Calu3 (cell line): ENCODE results near the gene SRCIN1. TPM values are rescaled to one million over a fixed set of nuclear protein-coding genes. Genes with fewer than 3 reads are reported as not detected.

Source experiments
- BruUV-seq: library from RNA; stranded (reverse); fragments of 400-500 nt; replicated peaks from 2 replicates; lab custom pipeline; 2021; lab: Mats Ljungman, UMichigan
- CTCF ChIA-PET: fragments of 300-600 bp; sonication (Branson Sonifier 250); formaldehyde crosslinking; loops from one replicate; lab custom pipeline; 2022; ENCODE audit warnings: antibody characterized with exemption; lab: Charles Lee
- DNase-seq: peaks from one replicate; pipeline ENCODE4 v3.0.0; 2022
- H3K27ac Mint-ChIP-seq: one replicate; pipeline ENCODE4 v1.8.0; 2022; ENCODE audit warnings: mixed read lengths; ENCODE audit not compliant: unreplicated experiment
- H3K27me3 Mint-ChIP-seq: one replicate; pipeline ENCODE4 v1.8.0; 2022; ENCODE audit warnings: mixed read lengths; ENCODE audit not compliant: unreplicated experiment
- H3K36me3 Mint-ChIP-seq: one replicate; pipeline ENCODE4 v1.8.0; 2022; ENCODE audit warnings: mild to moderate bottlenecking, moderate library complexity, mixed read lengths; ENCODE audit not compliant: insufficient read depth, unreplicated experiment
- H3K4me1 Mint-ChIP-seq: one replicate; pipeline ENCODE4 v1.8.0; 2022; ENCODE audit warnings: mild to moderate bottlenecking, low read depth, mixed read lengths; ENCODE audit not compliant: unreplicated experiment
- H3K4me3 Mint-ChIP-seq: one replicate; pipeline ENCODE4 v1.8.0; 2022; ENCODE audit warnings: mild to moderate bottlenecking, low read depth, moderate library complexity, mixed read lengths; ENCODE audit not compliant: unreplicated experiment
- H3K9me3 Mint-ChIP-seq: one replicate; pipeline ENCODE4 v1.8.0; 2022; ENCODE audit warnings: low read depth, mixed read lengths; ENCODE audit not compliant: unreplicated experiment
- intact Hi-C: fragments of 100-400 bp; cut with micrococcal nuclease; formaldehyde crosslinking; loops from one replicate; pipeline ENCODE4 v1.10.0; 2022; ENCODE audit not compliant: unreplicated experiment
- total RNA-seq: library from RNA; stranded (reverse); gene quantifications from 2 replicates; pipeline ENCODE4 v1.2.3, GENCODE V29; 2022
- TF ChIP-seq, protein P1 (sequence below): fragments of 200-600 bp; IDR thresholded peaks from one replicate; pipeline ENCODE4 v1.8.0; 2022; ENCODE audit warnings: antibody characterized with exemption; ENCODE audit not compliant: unreplicated experiment

Gene SRCIN1
- total RNA-seq, 1 experiment from 2014 or later = 46.7 TPM

DNA sequence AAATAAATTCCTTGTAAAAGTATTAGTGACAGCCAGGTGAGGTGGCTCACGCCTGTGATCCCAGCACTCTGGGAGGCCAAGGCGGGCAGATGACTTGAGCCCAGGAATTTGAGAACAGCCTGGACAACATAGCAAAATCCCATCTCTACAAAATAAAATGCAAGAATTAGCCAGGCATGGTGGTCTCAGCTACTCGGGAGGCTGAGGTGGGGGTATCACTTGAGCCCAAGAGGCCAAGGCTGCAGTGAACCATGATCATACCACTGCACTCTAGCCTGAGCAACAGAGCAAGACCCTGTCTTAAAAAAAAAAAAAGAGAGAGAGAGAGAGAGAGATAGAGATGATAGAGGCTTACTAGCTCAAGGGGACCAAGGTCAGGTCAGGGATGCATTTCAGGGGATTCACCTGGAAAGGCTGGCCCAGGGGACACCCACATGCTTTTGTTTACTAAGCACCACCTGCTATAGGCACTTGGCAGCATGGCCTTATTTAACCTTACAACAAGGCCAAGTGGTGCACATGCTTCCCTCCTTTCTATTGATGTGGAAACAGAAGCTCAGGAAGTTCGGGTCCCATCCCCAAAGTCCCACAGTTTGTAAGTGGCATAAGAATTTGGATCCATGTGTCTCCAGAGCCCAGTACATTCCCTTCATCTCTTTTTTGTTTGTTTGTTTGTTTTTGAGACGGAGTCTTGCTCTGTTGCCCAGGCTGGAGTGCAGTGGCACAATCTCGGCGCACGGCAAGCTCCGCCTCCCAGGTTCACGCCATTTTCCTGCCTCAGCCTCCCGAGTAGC lies 12.4 kb upstream of the SRCIN1 start:
- Mint-ChIP-seq H3K4me3 (no peak overlapping the region), H3K4me1 (peaks cover 15% of the 10 kb centered on the region), H3K27ac (no peak overlapping the region), H3K27me3 (peaks cover 70% of the 10 kb centered on the region), H3K36me3 (no peaks in the 10 kb centered on the region), H3K9me3 (no peaks in the 10 kb centered on the region)
- TF ChIP-seq, protein P1, sequence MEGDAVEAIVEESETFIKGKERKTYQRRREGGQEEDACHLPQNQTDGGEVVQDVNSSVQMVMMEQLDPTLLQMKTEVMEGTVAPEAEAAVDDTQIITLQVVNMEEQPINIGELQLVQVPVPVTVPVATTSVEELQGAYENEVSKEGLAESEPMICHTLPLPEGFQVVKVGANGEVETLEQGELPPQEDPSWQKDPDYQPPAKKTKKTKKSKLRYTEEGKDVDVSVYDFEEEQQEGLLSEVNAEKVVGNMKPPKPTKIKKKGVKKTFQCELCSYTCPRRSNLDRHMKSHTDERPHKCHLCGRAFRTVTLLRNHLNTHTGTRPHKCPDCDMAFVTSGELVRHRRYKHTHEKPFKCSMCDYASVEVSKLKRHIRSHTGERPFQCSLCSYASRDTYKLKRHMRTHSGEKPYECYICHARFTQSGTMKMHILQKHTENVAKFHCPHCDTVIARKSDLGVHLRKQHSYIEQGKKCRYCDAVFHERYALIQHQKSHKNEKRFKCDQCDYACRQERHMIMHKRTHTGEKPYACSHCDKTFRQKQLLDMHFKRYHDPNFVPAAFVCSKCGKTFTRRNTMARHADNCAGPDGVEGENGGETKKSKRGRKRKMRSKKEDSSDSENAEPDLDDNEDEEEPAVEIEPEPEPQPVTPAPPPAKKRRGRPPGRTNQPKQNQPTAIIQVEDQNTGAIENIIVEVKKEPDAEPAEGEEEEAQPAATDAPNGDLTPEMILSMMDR = no peak
- BruUV-seq = no TSS peak
- intact Hi-C loops = loop anchor here (5.0 kb wide), 1 partner anchor 539 kb away; no protein-coding TSS in a partner anchor
- DNase-seq = no peak
- CTCF ChIA-PET = interaction anchor here (0.6 to 2.7 kb wide), 7 partner anchors 10 to 66 kb away, joined by 3 to 8 read pairs (median 4); no protein-coding TSS in a partner anchor

DNA sequence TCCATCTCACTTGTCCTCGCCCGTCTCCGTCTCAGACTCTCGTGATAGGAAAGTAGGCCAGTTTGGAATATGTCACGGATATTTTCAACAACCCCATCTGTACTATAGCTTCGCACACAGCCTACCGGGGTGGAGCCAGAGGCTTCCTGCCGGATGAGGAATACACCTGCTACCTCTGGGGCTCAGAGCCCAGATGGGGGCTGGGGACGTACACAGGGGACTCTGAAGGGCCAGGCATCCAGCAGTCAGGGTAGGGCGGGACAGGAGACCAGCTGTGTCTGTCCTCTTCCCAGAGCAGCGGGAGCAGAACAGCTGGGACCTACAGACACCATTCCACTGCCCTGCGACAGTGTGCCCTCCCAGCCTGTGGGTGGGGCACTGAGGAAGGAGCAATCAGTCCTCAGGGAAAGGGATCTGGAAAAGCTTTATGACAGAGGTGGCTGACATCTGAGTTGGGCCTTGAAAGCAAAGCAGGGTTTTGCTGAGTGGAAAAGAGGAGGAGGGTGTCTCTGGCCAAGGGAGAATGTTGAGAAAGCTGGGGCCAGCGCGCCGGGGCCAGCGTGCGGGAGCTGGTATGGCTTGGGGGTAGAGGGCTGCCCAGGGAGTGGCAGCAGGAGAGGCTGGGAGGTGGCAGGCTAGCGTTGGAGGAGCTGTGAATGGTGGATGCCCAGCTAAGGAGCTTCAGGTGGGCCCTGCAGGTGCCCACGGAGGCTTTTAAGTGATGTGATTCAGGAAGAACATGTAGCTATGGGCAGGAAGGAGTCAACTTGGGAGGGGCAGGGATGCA lies 11.5 kb upstream of the SRCIN1 start:
- no peaks in the 10 kb centered on the region for H3K9me3 Mint-ChIP-seq
- DNase-seq = no peak
- no peak overlapping the region for H3K27ac Mint-ChIP-seq
- no TSS peak for BruUV-seq
- peaks cover 61% of the 10 kb centered on the region for H3K27me3 Mint-ChIP-seq
- TF ChIP-seq, protein P1 = no peak
- CTCF ChIA-PET = interaction anchor here (0.6 to 2.7 kb wide), 8 partner anchors 10 to 67 kb away, joined by 3 to 8 read pairs (median 4); no protein-coding TSS in a partner anchor
- no peaks in the 10 kb centered on the region for H3K36me3 Mint-ChIP-seq
- intact Hi-C loops = loop anchor here (5.0 kb wide), 1 partner anchor 540 kb away; no protein-coding TSS in a partner anchor
- H3K4me1 Mint-ChIP-seq = peaks cover 18% of the 10 kb centered on the region
- H3K4me3 Mint-ChIP-seq = no peak overlapping the region

DNA sequence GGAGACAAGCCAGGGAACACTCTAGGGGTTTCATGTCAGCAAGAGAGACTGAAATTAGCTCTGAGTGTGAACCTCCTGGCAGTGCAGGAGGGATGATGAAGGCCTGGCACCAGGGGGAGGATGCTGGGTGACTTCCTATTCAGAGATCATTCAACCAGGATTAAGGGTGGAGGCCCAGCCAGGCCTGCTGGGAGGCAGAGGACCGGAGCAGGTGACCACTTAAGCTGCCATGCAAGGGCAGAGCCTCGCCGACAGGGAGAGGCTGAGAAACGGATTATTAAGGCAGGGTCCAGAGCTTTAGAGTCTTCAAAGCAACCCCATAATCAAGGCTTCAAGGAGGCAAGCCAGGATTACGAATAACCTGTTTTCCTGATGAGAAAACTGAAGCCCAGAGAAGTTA lies 10.6 kb upstream of the SRCIN1 start:
- no peak for DNase-seq
- Mint-ChIP-seq H3K4me3 (no peak overlapping the region), H3K36me3 (no peaks in the 10 kb centered on the region), H3K9me3 (no peaks in the 10 kb centered on the region), H3K4me1 (peaks cover 18% of the 10 kb centered on the region), H3K27ac (no peak overlapping the region), H3K27me3 (peaks cover 59% of the 10 kb centered on the region)
- TF ChIP-seq, protein P1 = no peak
- intact Hi-C loops = loop anchor here (5.0 kb wide), 1 partner anchor 541 kb away; no protein-coding TSS in a partner anchor
- CTCF ChIA-PET = interaction anchor here (0.6 to 1.3 kb wide), 3 partner anchors 9 to 1276 kb away, joined by 3 to 6 read pairs (median 5); no protein-coding TSS in a partner anchor
- BruUV-seq = no TSS peak
